Rectal smooth muscle tissue (tissue), 1 donor: ENCODE data around the gene C1R.
A peak's percentile ranks its signal among the peaks of the same experiment; 100 is the strongest.

Experiments
- H3K27ac ChIP-seq: one replicate; pipeline ENCODE4 v1.7.0; 2013; ENCODE audit warnings: low read depth, low read length, inconsistent platforms
- H3K27me3 ChIP-seq: one replicate; pipeline ENCODE4 v1.7.0; 2013; ENCODE audit warnings: low read length; ENCODE audit not compliant: control insufficient read depth, insufficient read depth
- H3K36me3 ChIP-seq: one replicate; pipeline ENCODE4 v1.7.0; 2013; ENCODE audit warnings: low read length; ENCODE audit not compliant: control insufficient read depth, insufficient read depth
- H3K4me1 ChIP-seq: one replicate; pipeline ENCODE4 v1.7.0; 2013; ENCODE audit warnings: low read length; ENCODE audit not compliant: control insufficient read depth, insufficient read depth
- H3K4me3 ChIP-seq: one replicate; pipeline ENCODE4 v1.7.0; 2013; ENCODE audit warnings: low read length
- H3K9ac ChIP-seq: one replicate; pipeline ENCODE4 v1.7.0; 2013; ENCODE audit warnings: low read length

Gene C1R

GRCh38 chr12:7090222-7090998, 1.8 kb downstream of the C1R start:
- H3K4me1 ChIP-seq = peaks cover 11% of the 10 kb centered on the region
- no peak overlapping the region for H3K9ac ChIP-seq
- peak overlapping the region; percentile 6 for H3K27ac ChIP-seq
- peak overlapping the region; percentile 58 for H3K4me3 ChIP-seq
- H3K36me3 ChIP-seq = peaks cover 9% of the 10 kb centered on the region
- H3K27me3 ChIP-seq = no peaks in the 10 kb centered on the region

- Histone ChIP-seq H3K36me3 (peaks cover 13% of the 10 kb centered on the region), H3K9ac (no peak overlapping the region), H3K4me1 (peaks cover 11% of the 10 kb centered on the region), H3K4me3 (no peak overlapping the region), H3K27ac (no peak overlapping the region), H3K27me3 (no peaks in the 10 kb centered on the region)
Observed at GRCh38 chr12:7089196-7089871, 2.9 kb downstream of the C1R start.

- no peaks in the 10 kb centered on the region for H3K4me1 ChIP-seq
- H3K36me3 ChIP-seq = peaks cover 18% of the 10 kb centered on the region
- no peaks in the 10 kb centered on the region for H3K27me3 ChIP-seq
- H3K4me3 ChIP-seq = no peak overlapping the region
- no peak overlapping the region for H3K27ac ChIP-seq
- no peak overlapping the region for H3K9ac ChIP-seq
Observed at GRCh38 chr12:7083125-7083524, 9.1 kb downstream of the C1R start.

- Histone ChIP-seq H3K9ac (no peak overlapping the region), H3K4me3 (no peak overlapping the region), H3K36me3 (peaks cover 15% of the 10 kb centered on the region), H3K27me3 (no peaks in the 10 kb centered on the region), H3K4me1 (no peaks in the 10 kb centered on the region), H3K27ac (no peak overlapping the region)
Observed at GRCh38 chr12:7081037-7081436, 11.2 kb downstream of the C1R start.

- Histone ChIP-seq H3K27me3 (no peaks in the 10 kb centered on the region), H3K27ac (no peak overlapping the region), H3K4me1 (no peaks in the 10 kb centered on the region), H3K9ac (no peak overlapping the region), H3K36me3 (peaks cover 8% of the 10 kb centered on the region), H3K4me3 (no peak overlapping the region)
Observed at GRCh38 chr12:7079826-7080125, 12.5 kb downstream of the C1R start.

- no peaks in the 10 kb centered on the region for H3K4me1 ChIP-seq
- H3K36me3 ChIP-seq = peaks cover 3% of the 10 kb centered on the region
- H3K4me3 ChIP-seq = no peak overlapping the region
- no peak overlapping the region for H3K9ac ChIP-seq
- H3K27ac ChIP-seq = no peak overlapping the region
- no peaks in the 10 kb centered on the region for H3K27me3 ChIP-seq
Observed at GRCh38 chr12:7078163-7078562, 14.1 kb downstream of the C1R start.

GRCh38 chr12:7076493-7076892, 15.8 kb downstream of the C1R start:
- Histone ChIP-seq H3K36me3 (no peaks in the 10 kb centered on the region), H3K27me3 (no peaks in the 10 kb centered on the region), H3K27ac (no peak overlapping the region), H3K4me1 (no peaks in the 10 kb centered on the region), H3K4me3 (no peak overlapping the region), H3K9ac (no peak overlapping the region)

GRCh38 chr12:7075939-7076338, 16.3 kb downstream of the C1R start:
- Histone ChIP-seq H3K9ac (no peak overlapping the region), H3K27ac (no peak overlapping the region), H3K27me3 (no peaks in the 10 kb centered on the region), H3K4me3 (no peak overlapping the region), H3K36me3 (peaks cover under 1% of the 10 kb centered on the region), H3K4me1 (no peaks in the 10 kb centered on the region)

GRCh38 chr12:7075518-7075917, 16.7 kb downstream of the C1R start:
- Histone ChIP-seq H3K27ac (no peak overlapping the region), H3K36me3 (peaks cover 5% of the 10 kb centered on the region), H3K4me1 (no peaks in the 10 kb centered on the region), H3K9ac (no peak overlapping the region), H3K4me3 (no peak overlapping the region), H3K27me3 (no peaks in the 10 kb centered on the region)

- H3K4me1 ChIP-seq = peaks cover under 1% of the 10 kb centered on the region
- no peaks in the 10 kb centered on the region for H3K27me3 ChIP-seq
- no peak overlapping the region for H3K4me3 ChIP-seq
- no peak overlapping the region for H3K27ac ChIP-seq
- peaks cover 10% of the 10 kb centered on the region for H3K36me3 ChIP-seq
- H3K9ac ChIP-seq = no peak overlapping the region
Observed at GRCh38 chr12:7073946-7074345, 18.3 kb downstream of the C1R start.

GRCh38 chr12:7072554-7072953, 19.7 kb downstream of the C1R start:
- no peak overlapping the region for H3K27ac ChIP-seq
- no peak overlapping the region for H3K4me3 ChIP-seq
- no peaks in the 10 kb centered on the region for H3K27me3 ChIP-seq
- H3K36me3 ChIP-seq = peaks cover 10% of the 10 kb centered on the region
- peaks cover 8% of the 10 kb centered on the region for H3K4me1 ChIP-seq
- H3K9ac ChIP-seq = no peak overlapping the region

GRCh38 chr12:7072035-7072434, 20.2 kb downstream of the C1R start:
- no peak overlapping the region for H3K4me3 ChIP-seq
- peaks cover 10% of the 10 kb centered on the region for H3K36me3 ChIP-seq
- no peak overlapping the region for H3K27ac ChIP-seq
- peaks cover 8% of the 10 kb centered on the region for H3K4me1 ChIP-seq
- H3K27me3 ChIP-seq = no peaks in the 10 kb centered on the region
- H3K9ac ChIP-seq = no peak overlapping the region

- Histone ChIP-seq H3K27me3 (no peaks in the 10 kb centered on the region), H3K4me1 (peaks cover 8% of the 10 kb centered on the region), H3K9ac (no peak overlapping the region), H3K4me3 (no peak overlapping the region), H3K27ac (peak overlapping the region; percentile 70), H3K36me3 (peaks cover 13% of the 10 kb centered on the region)
Observed at GRCh38 chr12:7069386-7069785, 22.9 kb downstream of the C1R start.
